ENCODE results near the gene TLCD3B.
A peak's percentile ranks its signal among the peaks of the same experiment; 100 is the strongest.
"Not testable (repeated sequence)": the region's sequence is repeated elsewhere in the genome, so short reads cannot be mapped to it uniquely, and the experiment has no call there.

Gene TLCD3B

DNA sequence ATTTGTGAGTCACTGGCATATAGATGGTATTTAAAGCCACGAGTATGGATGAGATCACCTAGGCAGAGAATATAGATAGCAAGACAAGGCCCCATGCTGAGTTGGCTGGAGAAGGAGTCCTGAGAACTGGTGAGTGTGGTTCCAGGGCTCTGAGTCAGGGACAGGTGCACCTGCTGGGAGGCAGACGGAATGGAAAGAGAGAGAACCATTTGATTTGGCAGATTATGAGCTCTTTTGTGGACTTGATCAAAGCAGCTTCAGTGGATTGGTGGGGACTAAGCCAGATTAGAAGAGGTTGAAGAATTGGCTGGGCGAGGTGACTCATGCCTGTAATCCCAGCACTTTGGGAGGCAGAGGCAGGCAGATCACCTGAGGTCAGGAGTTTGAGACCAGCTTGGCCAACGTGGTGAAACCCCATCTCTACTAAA is 12.3 kb downstream of the TLCD3B start:
- H3K36me3 Mint-ChIP-seq, result no peaks in the 10 kb centered on the region
- no peak for ATAC-seq
- H3K27ac Mint-ChIP-seq, result no peak overlapping the region
- H3K4me3 Mint-ChIP-seq, result no peak overlapping the region
- no peaks in the 10 kb centered on the region for H3K9me3 Mint-ChIP-seq
- H3K27me3 Mint-ChIP-seq, result peaks cover 29% of the 10 kb centered on the region
- H3K4me1 Mint-ChIP-seq, result peaks cover 15% of the 10 kb centered on the region

DNA sequence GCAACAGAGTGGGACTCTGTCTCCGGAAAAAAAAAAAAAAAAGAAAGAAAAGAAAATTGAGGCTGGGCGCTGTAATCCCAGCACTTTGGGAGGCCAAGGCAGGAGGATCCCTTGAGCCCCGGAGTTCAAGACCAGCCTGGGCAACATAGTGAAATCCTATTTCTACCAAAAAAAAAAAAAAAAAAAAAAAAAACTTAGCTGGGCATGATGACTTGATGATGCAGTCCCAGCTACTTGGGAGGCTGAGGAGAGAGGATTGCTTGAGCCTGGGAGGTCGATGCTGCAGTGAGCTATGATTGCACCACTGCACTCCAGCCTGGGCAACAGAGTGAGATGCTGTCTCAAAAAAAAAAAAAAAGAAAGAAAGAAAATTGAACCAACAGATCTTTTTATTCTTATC is 13.1 kb downstream of the TLCD3B start:
- H3K36me3 Mint-ChIP-seq, H3K4me3 Mint-ChIP-seq, H3K27ac Mint-ChIP-seq, ATAC-seq, H3K9me3 Mint-ChIP-seq: not testable (repeated sequence)
- Mint-ChIP-seq H3K4me1 (peaks cover 15% of the 10 kb centered on the region), H3K27me3 (peaks cover 21% of the 10 kb centered on the region)

DNA sequence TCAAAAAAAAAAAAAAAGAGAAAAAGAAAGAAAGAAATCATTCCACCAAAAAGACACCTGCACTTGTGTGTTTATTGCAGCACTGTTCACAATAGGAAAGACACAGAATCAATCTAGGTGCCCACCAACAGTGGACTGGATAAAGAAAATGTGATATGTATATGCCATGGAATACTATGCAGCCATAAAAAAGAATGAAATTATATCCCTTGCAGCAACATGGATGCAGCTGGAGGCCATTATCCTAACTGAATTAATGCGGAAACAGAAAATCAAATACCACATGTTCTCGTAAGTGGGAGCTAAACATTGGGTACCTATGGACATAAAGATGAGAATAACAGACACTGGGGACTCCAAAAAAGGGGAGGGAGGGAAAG is 13.8 kb downstream of the TLCD3B start:
- Mint-ChIP-seq H3K4me3 (no peak overlapping the region), H3K27me3 (peaks cover 23% of the 10 kb centered on the region), H3K27ac (no peak overlapping the region), H3K4me1 (peaks cover 15% of the 10 kb centered on the region), H3K9me3 (no peaks in the 10 kb centered on the region), H3K36me3 (no peaks in the 10 kb centered on the region)
- ATAC-seq, result no peak

DNA sequence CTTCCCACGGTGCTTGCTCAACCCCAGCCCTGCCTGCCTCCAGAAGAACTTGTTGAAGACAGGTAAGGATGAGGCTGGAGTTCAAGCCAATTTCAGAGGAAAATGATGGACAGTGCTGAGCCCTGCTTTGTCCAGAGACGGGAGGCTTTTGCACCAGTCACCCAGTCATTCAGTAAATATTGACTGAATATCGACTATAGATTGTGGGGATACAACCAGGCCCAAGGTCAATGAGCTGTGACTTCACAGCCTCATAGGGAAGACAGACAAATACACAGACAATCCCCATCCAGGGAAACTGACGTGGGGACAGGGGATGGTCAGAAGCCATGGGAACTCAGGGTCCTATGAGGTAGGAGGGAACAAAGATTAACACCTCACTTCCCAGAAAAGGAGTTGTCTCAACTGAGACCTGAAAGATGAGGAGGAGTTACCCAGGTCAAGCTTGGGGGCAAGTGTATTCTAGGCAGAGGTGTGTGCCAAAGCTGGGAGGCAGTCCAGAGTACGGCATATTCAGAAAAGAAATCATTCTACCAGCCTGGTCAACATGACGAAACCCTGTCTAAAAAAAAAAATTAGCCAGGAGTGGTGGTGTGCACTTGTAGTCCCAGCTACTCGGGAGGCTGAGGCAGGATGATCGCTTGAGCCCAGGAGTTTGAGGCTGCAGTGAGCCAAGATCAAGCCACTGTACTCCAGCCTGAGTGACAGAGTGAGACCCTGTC is 14.4 kb downstream of the TLCD3B start:
- Mint-ChIP-seq H3K4me3 (no peak overlapping the region), H3K9me3 (no peaks in the 10 kb centered on the region), H3K27me3 (peaks cover 28% of the 10 kb centered on the region), H3K4me1 (peaks cover 20% of the 10 kb centered on the region), H3K27ac (no peak overlapping the region), H3K36me3 (no peaks in the 10 kb centered on the region)
- ATAC-seq, result no peak

DNA sequence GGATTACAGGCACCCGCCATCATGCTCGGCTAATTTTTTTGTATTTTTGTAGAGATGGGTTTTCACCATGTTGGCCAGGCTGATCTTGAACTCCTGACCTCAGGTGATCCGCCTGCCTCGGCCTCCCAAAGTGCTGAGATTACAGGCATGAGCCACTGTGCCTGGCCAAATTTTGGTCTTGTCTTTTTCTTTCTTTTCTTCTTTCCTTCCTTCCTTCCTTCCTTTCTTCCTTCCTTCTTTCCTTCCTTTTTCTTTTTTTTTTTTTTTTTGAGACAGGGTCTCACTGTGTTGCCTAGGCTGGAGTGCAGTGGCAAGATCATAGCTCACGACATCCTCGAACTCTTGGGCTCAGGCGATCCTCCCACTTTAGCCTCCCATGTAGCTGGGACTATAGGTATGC is 15.6 kb downstream of the TLCD3B start:
- Mint-ChIP-seq H3K4me1 (peaks cover 14% of the 10 kb centered on the region), H3K27me3 (peaks cover 39% of the 10 kb centered on the region)
- ATAC-seq, H3K36me3 Mint-ChIP-seq, H3K4me3 Mint-ChIP-seq, H3K27ac Mint-ChIP-seq, H3K9me3 Mint-ChIP-seq: not testable (repeated sequence)

DNA sequence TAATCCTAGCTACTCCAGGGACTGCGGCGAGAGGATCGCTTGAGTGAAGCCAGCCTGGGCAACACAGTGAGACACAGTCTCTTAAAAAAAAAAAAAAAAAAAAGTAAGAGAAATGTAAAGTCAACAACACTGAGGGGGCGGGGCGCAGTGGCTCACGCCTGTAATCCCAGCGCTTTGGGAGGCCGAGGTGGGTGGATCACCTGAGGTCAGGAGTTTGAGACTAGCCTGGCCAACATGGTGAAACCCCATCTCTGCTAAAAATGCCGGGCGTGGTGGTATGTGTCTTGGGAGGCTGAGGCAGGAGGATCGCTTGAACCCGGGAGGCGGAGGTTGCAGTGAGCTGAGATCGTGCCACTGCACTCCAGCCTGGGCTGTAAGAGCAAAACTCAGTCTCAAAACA is 18.5 kb downstream of the TLCD3B start:
- Mint-ChIP-seq H3K27me3 (peaks cover 65% of the 10 kb centered on the region), H3K4me1 (peaks cover 21% of the 10 kb centered on the region)
- ATAC-seq, H3K4me3 Mint-ChIP-seq, H3K36me3 Mint-ChIP-seq, H3K27ac Mint-ChIP-seq, H3K9me3 Mint-ChIP-seq: not testable (repeated sequence)

DNA sequence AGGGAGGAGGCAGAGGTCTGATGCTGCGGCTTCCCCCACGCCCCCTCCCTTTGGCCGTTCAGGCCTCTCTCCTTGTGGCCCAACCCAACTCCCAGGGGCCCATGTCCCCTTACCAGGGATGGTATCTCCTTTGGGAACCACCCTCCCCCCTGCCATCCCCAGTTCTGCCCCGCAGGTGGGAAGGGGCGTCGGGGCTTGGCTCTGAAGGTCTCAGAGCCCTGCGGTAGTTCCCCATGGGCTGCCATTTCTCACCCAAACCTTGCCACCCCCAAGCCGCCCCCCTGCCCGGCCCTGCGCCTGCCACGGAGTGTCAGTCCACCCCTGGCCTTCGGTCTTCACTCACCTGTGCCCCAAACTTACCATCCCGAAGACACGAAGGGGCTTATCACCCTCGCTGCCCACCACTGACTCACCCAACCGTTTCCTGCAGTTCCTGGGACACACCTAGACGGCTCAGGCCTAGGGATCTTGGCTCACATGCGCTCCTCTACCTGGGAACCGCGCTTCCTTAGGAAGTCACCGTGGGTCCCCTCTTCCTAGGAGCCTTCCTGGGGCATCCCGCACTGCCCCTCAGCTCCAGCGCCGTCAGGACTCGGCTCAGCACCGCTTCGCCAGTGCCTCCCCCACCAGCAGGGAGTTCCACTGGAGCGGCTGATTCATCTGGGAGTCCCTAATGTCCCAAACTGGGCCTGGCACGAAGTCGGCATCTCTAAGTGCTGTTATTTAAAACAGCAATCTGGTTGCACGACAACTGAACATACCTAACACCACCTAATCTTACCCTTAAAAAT is 19.2 kb downstream of the TLCD3B start:
- Mint-ChIP-seq H3K27me3 (peaks cover 59% of the 10 kb centered on the region), H3K4me3 (peak overlapping the region; percentile 79), H3K27ac (peak overlapping the region; percentile 69), H3K4me1 (peaks cover 21% of the 10 kb centered on the region), H3K9me3 (no peaks in the 10 kb centered on the region), H3K36me3 (no peaks in the 10 kb centered on the region)
- ATAC-seq, result no peak

DNA sequence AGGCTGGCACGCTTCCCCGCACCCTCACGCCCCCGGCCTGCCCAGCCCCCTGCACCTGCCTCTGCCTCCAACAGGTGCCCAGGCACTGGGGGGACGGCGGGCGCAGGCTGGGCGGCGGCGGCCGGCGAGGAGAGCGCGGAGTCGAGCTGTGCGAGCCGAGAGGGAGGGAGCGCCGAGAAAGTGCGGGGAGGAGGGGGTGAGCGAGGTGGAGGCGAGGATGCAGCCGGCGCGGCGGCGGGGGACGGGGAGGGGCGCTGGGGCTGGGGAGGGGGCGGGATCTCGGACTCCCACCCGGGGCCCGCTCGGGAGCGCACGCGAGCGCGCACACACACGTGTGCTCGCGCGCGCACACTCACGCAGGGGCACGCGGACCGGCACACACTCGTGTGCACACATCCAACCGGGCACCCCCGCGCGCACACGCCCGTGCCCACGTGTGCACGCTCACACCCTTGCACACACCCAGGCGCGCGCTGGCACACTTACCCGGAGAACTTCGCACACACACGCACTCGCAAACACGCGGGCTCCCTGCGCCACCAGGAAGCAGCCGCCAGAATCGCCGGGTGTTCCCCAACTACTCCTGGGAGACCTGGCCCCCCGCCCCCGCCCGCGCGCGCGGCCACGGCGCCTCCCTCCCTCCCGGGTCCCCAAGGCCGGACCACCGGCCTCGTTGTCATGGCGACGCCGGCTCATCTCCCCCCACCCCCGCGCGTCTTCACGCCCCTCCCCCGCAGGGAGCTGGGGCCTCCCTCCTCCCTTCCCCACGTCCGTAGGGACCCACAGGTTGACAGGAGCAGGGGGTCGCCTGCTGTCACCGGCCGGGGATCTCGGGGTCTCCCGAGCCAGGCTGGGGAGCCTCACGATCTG is 20.0 kb downstream of the TLCD3B start, which contains the start of gene DOC2A:
Gene DOC2A, minus strand, starts transcription at position 184 of the 870 bp plus-strand sequence. CDS start 805 bp downstream, outside the sequence.
- peak within 1 kb of the TSS; percentile 69 for H3K27ac Mint-ChIP-seq
- no peaks in the 10 kb centered on the region for H3K36me3 Mint-ChIP-seq
- peaks cover 21% of the 10 kb centered on the region for H3K4me1 Mint-ChIP-seq
- peaks cover 53% of the 10 kb centered on the region for H3K27me3 Mint-ChIP-seq
- peak within 1 kb of the TSS; percentile 79 for H3K4me3 Mint-ChIP-seq
- ATAC-seq, result peak; percentile 49
- H3K9me3 Mint-ChIP-seq, result no peaks in the 10 kb centered on the region

DNA sequence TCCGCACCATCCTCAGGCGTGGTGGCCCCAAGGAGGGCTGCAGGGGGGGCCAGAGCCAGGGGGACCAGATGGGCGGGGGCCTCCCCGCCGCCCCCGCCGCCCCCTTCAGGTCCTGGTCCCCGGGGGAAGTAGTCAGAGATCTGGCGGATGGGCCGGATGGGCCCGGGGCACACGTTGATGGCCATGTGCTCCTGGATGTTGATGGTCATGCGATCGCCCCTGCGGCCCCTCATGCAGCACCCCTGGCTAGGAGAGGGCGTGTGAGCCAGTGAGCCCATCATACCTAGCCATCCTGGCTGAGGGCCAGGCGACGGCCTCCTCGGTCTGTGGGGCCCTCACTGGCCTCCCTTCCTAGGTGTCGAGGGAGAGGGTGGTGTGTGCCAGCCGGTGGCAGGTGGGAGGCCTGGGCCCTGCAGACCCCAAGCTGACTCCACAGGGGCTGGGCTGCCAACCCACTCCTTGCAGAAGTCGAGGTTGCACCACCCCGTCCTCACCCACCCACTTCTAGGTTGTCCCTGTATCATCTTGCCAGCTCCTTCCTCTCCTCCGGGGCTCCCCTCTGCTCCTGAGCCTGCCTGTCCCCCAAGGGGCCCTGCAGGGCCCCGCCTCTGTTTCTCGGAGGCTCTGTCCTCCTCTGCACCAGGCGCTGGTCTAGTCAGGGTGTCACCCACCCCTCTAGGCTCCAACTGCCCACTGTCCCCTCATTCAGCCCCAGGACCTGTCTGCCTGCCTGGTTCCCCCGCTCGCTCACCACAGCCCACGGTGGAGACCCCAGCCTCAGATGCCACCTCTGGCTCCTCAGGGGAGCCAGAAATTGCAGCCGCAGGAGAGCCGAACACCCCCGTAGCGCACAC is 20.9 kb downstream of the TLCD3B start:
- no peaks in the 10 kb centered on the region for H3K9me3 Mint-ChIP-seq
- ATAC-seq, result no peak
- peaks cover 21% of the 10 kb centered on the region for H3K4me1 Mint-ChIP-seq
- peak overlapping the region; percentile 53 for H3K4me3 Mint-ChIP-seq
- peaks cover 45% of the 10 kb centered on the region for H3K27me3 Mint-ChIP-seq
- no peaks in the 10 kb centered on the region for H3K36me3 Mint-ChIP-seq
- H3K27ac Mint-ChIP-seq, result no peak overlapping the region

DNA sequence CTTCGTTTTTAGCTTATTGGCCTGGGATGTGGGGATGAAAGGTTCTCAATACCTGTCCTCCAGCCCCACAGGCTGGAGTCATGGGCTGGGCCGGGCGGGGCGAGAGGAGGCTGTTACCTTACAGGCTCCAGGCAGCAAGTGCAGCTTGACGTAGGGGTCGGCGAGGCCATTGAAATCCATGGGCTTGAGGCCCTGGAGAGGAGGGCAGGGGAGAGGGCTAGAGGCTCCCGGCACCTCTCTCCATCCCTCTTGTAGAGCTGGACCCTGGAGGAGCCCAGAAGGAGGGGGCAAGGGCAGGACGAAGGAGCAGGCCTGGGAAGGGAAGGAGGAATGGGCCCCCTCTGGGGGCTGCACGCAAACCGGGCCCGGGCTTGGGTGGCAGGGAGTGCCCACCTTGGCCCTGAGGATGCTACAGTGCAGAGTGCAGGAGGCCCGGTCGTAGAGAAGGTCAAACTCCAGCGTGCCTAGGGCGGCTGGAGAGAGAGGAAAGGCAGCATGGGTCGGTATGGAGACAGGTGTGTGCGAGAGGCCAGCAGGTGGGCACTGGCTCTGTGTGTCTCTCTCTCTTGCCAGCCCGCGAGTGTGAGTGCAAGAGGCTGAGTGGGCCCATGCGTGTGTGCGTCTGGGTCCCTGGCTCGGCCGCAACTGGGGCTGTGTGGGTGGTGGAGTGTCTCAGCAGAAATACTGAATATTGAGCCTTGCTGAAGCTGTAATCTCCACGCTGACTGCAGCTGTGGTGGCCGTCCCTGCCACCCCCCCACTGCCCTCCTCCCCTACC is 21.8 kb downstream of the TLCD3B start:
- ATAC-seq, result no peak
- Mint-ChIP-seq H3K36me3 (no peaks in the 10 kb centered on the region), H3K27ac (no peak overlapping the region), H3K9me3 (no peaks in the 10 kb centered on the region), H3K4me1 (peaks cover 28% of the 10 kb centered on the region), H3K27me3 (peaks cover 44% of the 10 kb centered on the region), H3K4me3 (no peak overlapping the region)

DNA sequence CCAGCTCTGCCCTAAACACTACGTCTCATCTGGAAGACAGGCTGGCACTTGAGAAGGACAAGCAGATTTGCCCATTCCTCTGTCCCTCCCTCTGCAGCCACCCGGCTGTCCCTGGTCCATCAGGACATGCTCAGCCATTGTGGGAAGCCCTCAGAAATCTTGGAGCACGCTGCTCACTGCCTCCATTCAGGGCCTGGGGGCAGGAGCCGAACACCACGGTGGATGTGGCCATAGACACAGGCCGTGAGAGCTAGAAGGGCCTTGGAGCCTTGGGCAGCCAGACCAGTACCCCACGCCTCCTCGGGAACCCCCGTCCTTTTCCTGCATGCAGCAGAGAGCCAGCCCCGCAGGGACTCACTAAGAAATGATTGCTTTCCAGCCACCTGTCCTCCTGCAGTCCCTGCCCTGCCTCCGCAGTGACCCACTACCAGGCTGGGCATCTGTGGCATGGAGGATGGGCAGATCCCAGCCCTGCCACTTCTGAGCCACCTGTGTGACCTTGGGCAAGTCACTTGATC is 23.6 kb downstream of the TLCD3B start:
- peaks cover 8% of the 10 kb centered on the region for H3K36me3 Mint-ChIP-seq
- ATAC-seq, result no peak
- no peaks in the 10 kb centered on the region for H3K9me3 Mint-ChIP-seq
- H3K4me1 Mint-ChIP-seq, result peaks cover 32% of the 10 kb centered on the region
- peaks cover 44% of the 10 kb centered on the region for H3K27me3 Mint-ChIP-seq
- no peak overlapping the region for H3K4me3 Mint-ChIP-seq
- no peak overlapping the region for H3K27ac Mint-ChIP-seq

DNA sequence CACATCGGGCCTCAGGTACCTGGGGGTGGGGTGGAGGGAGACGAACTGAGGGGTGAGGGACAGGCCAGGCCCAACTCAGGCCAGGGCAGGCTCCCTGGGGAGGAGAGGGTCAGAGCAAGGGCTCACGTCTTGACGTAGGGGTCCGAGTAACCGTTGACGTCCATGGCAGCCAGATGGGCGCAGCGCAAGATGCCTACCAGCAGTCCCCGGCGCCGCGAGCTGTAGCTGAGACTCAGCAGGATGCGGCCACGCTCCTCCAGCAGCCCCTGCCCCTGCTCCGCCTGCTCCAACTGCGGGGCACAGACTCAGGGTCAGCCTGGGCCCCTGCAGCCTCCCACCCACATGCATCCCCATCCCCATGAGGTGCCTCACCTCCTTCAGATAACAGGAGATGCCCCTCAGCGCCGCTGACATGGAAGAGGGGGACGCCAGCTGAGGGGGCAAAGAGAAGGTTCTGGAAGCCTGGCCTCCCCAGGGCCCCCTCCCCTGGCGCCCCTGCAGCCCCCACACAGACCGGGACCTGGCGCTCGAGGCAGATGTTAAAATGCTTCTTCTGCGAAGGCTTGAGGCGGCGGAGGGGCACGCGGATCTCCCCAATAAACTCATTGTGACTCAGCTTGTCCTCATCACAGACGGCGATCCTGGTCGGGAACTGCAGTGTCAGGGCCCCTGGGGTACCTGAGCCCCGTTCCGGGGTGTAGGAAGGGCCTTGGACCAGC is 24.3 kb downstream of the TLCD3B start:
- Mint-ChIP-seq H3K9me3 (no peaks in the 10 kb centered on the region), H3K4me1 (peaks cover 33% of the 10 kb centered on the region), H3K4me3 (no peak overlapping the region), H3K27me3 (peaks cover 38% of the 10 kb centered on the region), H3K27ac (no peak overlapping the region), H3K36me3 (peaks cover 14% of the 10 kb centered on the region)
- ATAC-seq, result no peak

DNA sequence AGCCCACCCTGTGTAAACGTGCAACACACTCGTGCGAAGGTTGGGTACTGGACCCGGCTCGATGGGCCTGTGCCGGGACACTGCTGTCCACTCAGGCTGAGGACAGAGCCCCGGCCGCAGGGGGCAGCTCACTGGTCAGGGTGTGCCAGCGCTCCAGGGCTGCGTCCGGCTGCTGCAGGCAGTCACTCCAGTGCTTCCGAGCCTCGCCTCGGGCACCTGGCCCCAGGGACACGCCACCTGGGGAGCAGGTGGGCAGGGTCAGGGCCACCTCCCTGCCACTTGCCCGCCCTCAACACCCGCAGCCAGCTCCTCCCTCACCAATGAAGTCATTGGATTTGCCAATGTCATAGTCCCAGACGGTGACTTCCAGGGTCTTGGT is 25.0 kb downstream of the TLCD3B start:
- Mint-ChIP-seq H3K27me3 (peaks cover 31% of the 10 kb centered on the region), H3K9me3 (no peaks in the 10 kb centered on the region), H3K36me3 (peaks cover 18% of the 10 kb centered on the region), H3K4me3 (no peak overlapping the region), H3K27ac (no peak overlapping the region), H3K4me1 (peaks cover 31% of the 10 kb centered on the region)
- ATAC-seq, result no peak
